HG03025 (cell line): Measurements from ENCODE around the gene ZNF664.

Experiments used
- ATAC-seq: cut with Tn5 transposase; IDR thresholded peaks from one replicate; pipeline ENCODE4 v1.9.1; 2021; ENCODE audit warnings: mild to moderate bottlenecking, moderate library complexity; ENCODE audit not compliant: unreplicated experiment, low FRiP score

The ZNF664 gene

DNA sequence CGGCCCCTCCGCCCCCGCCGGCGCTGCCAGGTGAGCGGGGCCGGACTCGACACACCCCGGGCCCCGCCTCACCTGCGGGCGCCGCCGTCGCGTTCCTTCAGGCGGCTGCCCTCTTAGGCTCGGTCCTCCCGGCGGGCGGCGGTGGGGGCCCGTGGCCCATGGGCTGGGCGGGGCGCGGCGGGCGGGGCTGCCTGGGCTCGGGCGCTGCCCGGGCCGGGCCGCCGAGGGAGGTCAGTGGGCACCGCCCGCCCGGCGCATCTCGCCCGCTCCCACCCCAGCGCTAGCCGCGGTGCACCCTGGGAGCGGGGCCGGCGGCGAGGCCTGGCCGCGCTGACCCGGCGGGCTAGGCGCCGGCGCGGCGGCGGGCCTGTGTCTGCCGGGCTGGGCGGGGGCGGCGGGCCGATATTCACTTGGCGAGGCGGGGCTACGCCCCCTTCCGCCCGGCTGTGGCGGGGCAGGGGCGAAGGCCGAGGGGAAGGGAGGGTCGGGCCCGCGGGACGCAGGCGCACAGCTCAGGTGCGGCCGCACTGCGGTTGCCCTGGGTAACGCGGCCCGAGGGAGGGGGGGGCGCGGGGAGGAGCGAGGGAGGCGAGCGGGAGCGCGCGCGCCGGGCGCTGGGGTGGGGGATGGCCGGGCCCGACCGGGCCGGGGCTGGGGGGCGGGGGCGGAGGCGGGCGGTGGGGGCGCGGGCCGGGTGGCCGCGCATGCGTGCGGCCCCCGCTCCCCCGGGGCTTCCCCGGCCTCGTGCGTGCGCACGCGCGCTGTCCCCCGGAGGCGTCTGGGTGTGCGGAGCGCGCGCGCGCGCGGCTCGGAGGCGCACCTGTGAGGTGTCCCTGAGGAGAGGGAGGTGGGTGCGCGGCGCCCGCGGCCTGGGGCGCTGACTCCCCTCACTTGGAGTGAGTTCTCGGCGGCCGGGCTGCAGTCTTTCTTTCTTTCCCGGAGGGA lies at the start of gene ZNF664, which contains the start of gene CCDC92:
ZNF664 (plus strand) TSS at position 759 of the 945 bp plus-strand sequence. CDS start 38,930 bp downstream, outside the sequence.
CCDC92 (minus strand) TSS at position 375 of the 945 bp plus-strand sequence. CDS start 28,526 bp downstream, outside the sequence.
- ATAC-seq: peak; percentile 75

DNA sequence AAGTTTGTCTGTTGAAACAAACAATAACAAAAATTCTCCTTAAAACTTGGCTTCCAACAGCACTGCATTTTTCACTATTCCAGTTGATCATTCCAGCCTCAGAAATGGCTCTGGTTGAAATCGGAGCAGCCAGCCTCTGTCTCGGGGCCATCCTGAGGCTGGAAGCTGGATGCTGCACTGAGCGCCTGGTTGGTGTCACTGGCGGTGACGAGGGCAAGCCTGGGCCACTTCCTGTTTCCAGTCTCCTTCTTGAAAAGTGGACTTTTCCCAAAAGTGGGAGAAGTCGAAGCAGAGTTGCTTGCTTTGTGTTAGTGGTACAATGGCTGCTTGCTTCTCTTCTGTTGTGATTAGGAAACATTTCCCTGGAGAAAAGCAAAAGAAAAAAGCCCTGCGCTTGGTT lies 49.1 kb upstream of the ZNF664 start:
- no peak for ATAC-seq

DNA sequence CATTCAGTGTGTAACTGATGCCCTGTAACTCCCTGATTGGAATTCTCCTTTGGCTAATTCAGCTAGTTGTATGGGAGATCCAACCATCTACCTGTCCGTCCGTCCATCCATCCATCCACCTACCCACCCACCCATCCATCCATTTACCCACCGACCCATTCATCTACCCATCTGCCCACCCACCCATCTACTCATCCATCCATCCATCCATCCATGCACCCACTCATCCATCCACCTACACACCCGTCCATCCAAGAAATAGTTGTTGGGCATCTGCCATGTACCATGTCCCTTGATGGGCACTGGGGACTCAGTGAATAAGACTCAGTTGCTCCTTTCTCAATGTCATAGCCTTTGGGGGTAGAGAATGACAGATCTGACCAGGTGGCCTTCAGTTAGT lies 48.5 kb upstream of the ZNF664 start:
- no peak for ATAC-seq

DNA sequence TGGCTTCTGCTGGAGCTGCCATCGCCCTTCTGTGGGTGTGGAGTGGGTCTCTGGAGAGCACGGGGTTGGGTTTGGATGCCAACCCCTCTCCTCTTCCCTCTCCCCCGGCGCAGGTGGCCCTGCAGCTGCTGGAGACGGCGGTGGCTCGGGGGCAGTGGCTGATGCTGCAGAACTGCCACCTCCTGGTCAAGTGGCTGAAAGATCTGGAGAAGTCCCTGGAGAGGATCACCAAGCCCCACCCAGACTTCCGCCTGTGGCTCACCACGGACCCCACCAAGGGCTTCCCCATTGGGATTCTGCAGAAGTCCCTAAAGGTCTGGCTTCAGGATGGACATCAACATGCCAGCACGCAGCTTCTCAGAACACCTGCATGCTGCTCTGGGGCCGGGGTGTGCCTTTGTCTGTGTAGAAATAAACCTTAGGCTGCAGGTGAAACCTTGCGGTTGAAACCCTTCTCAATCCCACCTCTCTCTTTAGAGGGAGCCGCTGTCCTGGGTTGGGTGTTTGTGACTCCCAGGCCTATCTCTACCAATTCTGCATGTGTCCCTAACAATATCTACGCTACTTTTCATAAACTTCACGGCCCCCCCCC lies 44.6 kb upstream of the ZNF664 start:
- no peak for ATAC-seq

DNA sequence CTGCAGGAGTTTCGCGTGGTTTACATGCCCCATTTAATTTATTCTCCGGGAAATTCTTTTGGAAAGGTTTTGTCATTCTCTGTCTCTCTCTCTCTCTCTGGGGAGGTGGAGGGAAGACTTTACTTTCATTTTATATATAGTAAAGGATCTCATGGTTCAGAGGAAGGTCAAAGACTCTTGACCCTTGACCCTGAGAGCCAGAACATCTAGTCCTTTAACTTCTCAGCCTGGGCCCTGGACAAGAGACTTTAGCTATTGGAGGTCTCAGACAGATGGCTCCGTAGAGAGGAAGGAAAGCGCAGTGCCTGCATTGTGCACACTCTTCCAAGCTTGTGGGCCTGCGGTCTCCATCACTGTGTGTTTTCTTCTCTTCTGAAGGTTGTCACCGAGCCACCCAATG lies 44.1 kb upstream of the ZNF664 start:
- ATAC-seq: no peak

GRCh38 chr12:123929946-123930583 lies 43.0 kb upstream of the ZNF664 start:
- no peak for ATAC-seq

- ATAC-seq: no peak
These were observed 41.2 kb upstream of the ZNF664 start for GRCh38 chr12:123931686-123932321.

- no peak for ATAC-seq
These were observed 39.8 kb upstream of the ZNF664 start for GRCh38 chr12:123933214-123933613.

GRCh38 chr12:123934016-123934620 lies 38.9 kb upstream of the ZNF664 start:
- ATAC-seq: no peak

- ATAC-seq: no peak
These were observed 38.2 kb upstream of the ZNF664 start for GRCh38 chr12:123934829-123935228.

GRCh38 chr12:123935956-123936355 lies 37.1 kb upstream of the ZNF664 start:
- ATAC-seq: no peak

DNA sequence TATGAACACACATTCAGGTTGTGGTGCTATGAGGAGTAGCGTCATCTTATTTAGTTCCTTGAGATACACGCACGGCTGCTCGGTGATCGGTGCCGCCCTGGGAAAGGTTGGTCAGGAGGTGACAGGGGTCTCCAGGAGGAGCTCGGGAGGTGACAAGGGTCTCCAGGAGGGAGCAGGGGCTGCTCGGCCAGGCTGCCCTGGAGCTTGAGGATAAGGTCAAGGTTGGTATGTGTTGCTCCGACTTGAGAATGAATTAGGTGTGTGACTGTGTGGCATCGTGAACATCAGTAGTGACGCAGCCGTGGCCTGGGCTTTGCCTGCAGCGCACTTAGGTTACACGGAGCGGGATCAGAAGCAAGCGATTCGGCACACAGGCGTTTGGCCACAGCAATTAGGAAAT lies 36.5 kb upstream of the ZNF664 start:
- no peak for ATAC-seq

DNA sequence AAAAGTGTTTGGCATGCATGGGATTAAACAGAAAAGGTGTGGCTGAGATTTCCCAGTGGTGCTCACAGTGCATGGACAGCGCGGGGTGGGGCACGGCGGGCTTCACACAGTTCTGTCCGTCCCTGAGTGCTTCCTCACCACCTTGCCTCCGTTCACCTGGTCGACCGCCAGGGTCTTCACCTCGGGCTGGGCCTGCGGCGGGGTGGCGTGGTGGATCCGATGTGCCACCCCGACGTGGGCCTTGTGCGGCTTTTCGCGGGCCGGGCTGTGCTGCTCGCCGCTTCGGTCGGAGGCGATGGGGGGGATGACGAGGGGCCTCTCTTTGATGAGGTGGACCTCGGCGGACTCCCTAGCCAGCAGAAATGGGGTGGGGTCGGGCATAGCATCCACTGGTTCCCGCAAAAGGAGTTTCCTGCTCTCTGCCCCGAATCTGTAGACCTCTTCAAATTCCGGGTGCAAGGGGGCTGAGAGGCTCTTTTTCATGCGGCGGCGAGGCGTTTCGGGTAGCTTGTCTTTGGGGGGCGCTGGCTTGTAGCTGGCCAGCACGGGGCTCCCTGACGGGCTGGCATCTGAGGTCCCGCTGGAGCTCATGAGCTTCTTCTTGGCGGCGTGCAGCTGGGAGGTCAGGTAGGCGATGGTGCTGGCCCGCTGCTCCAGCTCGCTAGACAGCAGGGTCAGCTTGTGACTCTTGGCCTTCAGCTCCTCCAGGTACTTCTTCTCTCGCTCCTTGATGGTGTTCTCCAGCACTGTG lies 35.9 kb upstream of the ZNF664 start:
- no peak for ATAC-seq

DNA sequence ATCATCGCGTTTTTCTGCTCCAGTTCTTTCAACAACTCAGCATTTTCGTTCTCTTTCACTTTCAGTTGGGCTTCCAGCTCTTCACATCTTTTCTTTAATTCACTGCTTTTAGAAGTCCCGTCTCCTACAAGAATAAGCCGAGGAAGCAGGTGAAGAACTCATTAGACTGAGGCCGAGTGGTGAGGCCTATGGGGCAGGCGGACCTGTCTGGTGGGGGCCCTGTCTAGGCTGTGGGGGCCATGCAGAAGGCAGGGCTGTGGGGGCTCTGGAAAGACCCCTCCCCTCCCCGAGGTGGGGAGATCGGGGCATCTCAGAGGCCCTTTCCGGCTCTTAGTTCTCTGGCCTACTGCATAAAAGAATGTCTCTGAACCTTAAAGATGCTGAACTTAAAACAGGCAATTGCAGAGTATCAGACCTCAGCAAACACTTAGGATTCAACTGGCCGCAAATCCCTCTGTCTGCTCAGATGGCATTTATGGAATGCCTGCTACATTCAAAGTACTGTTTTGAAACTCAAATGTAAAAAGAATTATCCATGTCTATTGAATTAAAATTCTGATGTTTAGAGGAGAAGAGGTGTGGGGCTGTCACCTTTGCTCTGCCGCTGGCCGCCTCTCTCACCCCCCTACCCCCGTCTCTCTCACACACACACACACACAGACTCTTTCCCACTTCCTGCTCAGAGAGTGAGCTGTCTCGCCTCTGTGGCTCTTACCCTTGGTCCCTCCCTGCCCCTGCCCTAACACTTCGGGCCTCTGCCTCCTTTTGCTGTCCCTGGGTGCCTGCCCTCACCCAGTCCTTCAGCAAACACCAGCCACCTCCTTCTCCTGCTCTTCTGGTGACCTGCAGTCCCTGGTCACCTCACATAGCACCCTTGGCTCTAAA lies 35.1 kb upstream of the ZNF664 start:
- no peak for ATAC-seq

GRCh38 chr12:123938679-123939480 lies 34.1 kb upstream of the ZNF664 start:
- ATAC-seq: no peak

DNA sequence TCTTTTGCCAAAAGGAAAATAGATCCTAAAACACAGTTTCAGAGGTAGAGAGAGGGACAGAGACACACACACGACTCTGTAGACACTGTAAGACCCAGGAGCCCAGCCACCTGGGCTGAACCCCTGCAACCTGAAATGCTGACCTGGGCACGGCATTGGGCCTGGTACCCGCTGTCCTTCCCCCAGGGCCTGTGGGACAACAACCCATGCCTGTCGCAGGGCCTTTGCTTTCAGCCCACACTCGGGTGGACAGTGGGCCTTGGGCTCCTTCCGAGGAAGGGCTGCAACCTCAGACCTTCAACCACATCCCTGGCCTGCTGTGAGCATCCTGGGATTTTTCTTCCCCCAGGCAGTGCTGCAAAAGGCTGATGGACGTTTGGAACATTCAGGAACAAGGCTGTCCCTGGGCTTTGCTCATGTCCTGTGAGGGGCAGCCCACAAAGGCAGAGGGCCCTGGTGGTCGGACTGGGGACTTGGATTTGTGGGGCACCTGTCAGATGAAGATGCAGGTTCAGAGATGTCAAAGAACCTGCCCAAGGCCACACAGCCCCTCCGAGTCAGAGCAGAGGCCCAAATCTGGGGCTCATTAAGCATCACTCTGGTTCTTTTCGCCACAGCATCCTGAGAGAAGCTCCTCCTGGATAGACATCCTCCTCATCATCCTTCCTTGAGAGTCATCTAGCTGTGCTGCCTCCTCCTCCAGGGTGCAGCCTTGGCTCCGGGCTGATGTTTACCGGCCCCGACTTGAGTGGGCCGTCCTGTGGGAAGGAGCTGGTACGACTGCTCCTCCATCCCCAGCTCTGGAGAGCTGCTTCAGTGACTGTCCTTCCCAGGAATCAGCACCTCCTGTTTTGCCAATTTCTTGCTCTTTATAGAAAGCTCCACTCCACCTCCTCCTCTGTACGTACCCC lies 33.0 kb upstream of the ZNF664 start:
- no peak for ATAC-seq

GRCh38 chr12:123940627-123940966 lies 32.4 kb upstream of the ZNF664 start:
- ATAC-seq: no peak
